LHCN-M2 (cell line): ENCODE data around the gene ZFP28. TPM values are rescaled to one million over a fixed set of nuclear protein-coding genes. Genes with fewer than 3 reads are reported as not detected.
A peak's percentile ranks its signal among the peaks of the same experiment; 100 is the strongest.

ENCODE experiments used
- DNase-seq: peaks from one replicate; pipeline ENCODE4 v3.0.0-alpha.2; 2012; ENCODE audit warnings: low read depth
- total RNA-seq: library from RNA; depleted of rRNA; stranded (reverse); fragments of >200 nt; gene quantifications from 2 replicates; pipeline ENCODE4 v1.2.3, GENCODE V29; 2014; rRNA removed

Gene ZFP28
- total RNA-seq, 1 experiment from 2014 or later, result 4.9 TPM

- DNase-seq, result peak; percentile 25
Measured at GRCh38 chr19:56595548-56595899, 56.8 kb downstream of the ZFP28 start.

GRCh38 chr19:56596676-56597075 is 57.9 kb downstream of the ZFP28 start:
- no peak for DNase-seq

- peak; percentile 9 for DNase-seq
Measured at GRCh38 chr19:56597696-56598095, 58.9 kb downstream of the ZFP28 start.

- DNase-seq, result peak; percentile 46
Measured at GRCh38 chr19:56601375-56601774, 62.6 kb downstream of the ZFP28 start.

- no peak for DNase-seq
Measured at GRCh38 chr19:56603829-56604228, 65.1 kb downstream of the ZFP28 start.

Other genes starting within 250 kb of the ZFP28 start
- gene ZSCAN5A, start 224.1 kb upstream of the ZFP28 start, total RNA-seq, result 2.9 and 4.6 TPM in 2 replicates
- gene ZNF582, start 145.4 kb upstream of the ZFP28 start, total RNA-seq, result 1.5 and 2.2 TPM in 2 replicates
- 8.8 and 11.1 TPM in 2 replicates for gene ZNF583, start 134.6 kb upstream of the ZFP28 start, total RNA-seq
- gene ZNF667, start 61.6 kb upstream of the ZFP28 start, total RNA-seq, result 3.1 and 4.8 TPM in 2 replicates
- gene ZNF471, start 31.1 kb upstream of the ZFP28 start, total RNA-seq, result 0.83 and 1.6 TPM in 2 replicates
- 1.8 and 2.5 TPM in 2 replicates for gene ZNF470, start 28.5 kb downstream of the ZFP28 start, total RNA-seq
- gene ZNF71, start 56.4 kb downstream of the ZFP28 start, total RNA-seq, result 9.4 and 10.8 TPM in 2 replicates
- 0.11 and 0.13 TPM in 2 replicates for gene SMIM17, start 104.2 kb downstream of the ZFP28 start, total RNA-seq
- gene ZNF835, start 132.8 kb downstream of the ZFP28 start, total RNA-seq, result not detected in 2 replicates